Measurements from ENCODE around the gene MTIF2.
"Not testable (repeated sequence)": the region's sequence is repeated elsewhere in the genome, so short reads cannot be mapped to it uniquely, and the experiment has no call there.

GRCh38 chr2:55259586-55259985 lies 9.4 kb downstream of the MTIF2 start:
- not testable (repeated sequence) for TF ChIP-seq POLR2AphosphoS5, CTCF, EP300, POLR2A (IDR thresholded peaks at IDR 0.05)

Measured in stomach (tissue), 4 donors.